Vagina (tissue), 2 donors: ENCODE measurements around the gene CYBB. TPM values are rescaled to one million over a fixed set of nuclear protein-coding genes. Genes with fewer than 3 reads are reported as not detected.
"Not testable (repeated sequence)": the region's sequence is repeated elsewhere in the genome, so short reads cannot be mapped to it uniquely, and the experiment has no call there.

Experiments used
- DNase-seq, 2 donors: peaks; one replicate each; pipeline ENCODE4 v3.0.0-alpha.2; 2017; ENCODE audit errors: extremely low spot score in 2 of 2
- H3K27ac ChIP-seq: fragments of 200-600 bp; sonication (generic); one replicate; pipeline ENCODE4 v1.5.1; 2019
- H3K27me3 ChIP-seq: fragments of 200-600 bp; sonication (generic); one replicate; pipeline ENCODE4 v1.5.1; 2019
- H3K36me3 ChIP-seq, 2 donors: fragments of 200-600 bp; sonication (generic); one replicate each; pipeline ENCODE4 v1.5.1; 2017 to 2019
- H3K4me1 ChIP-seq: fragments of 200-600 bp; sonication (generic); one replicate; pipeline ENCODE4 v1.5.1; 2019
- H3K4me3 ChIP-seq, 2 donors: fragments of 200-600 bp; sonication (generic); 1 replicate in 1 of 2; 2 replicates in 1 of 2; pipeline ENCODE4 v1.5.1; 2016 to 2019
- H3K9me3 ChIP-seq: fragments of 200-600 bp; sonication (generic); one replicate; pipeline ENCODE4 v1.5.1; 2019
- POLR2A ChIP-seq, 2 donors: fragments of 450-650 bp; IDR thresholded peaks; one replicate each; pipeline ENCODE4 v1.6.1; 2017; ENCODE audit warnings: antibody characterized with exemption in 2 of 2, mild to moderate bottlenecking in 2 of 2, moderate library complexity in 2 of 2
- POLR2AphosphoS5 ChIP-seq, 2 donors: sonication (generic); formaldehyde crosslinking; IDR thresholded peaks; one replicate each; pipeline ENCODE4 v1.9.0; 2017; ENCODE audit warnings: antibody characterized with exemption in 2 of 2, mild to moderate bottlenecking in 2 of 2, low read depth in 1 of 2; ENCODE audit not compliant: insufficient read depth in 1 of 2
- intact Hi-C: fragments of 100-400 bp; cut with DNase I; formaldehyde crosslinking; loops from one replicate; pipeline ENCODE4 v1.15.1; 2023
- total RNA-seq: library from RNA; depleted of rRNA; stranded (reverse); fragments of >200 nt; gene quantifications from one replicate; pipeline ENCODE4 v1.2.3, GENCODE V29; 2016
- TF ChIP-seq, protein P1 (sequence below), 3 experiments: fragments of 450-650 bp in 2 of 3; fragments of 200-600 bp in 1 of 3; sonication (generic) in 1 of 3; IDR thresholded peaks; one replicate each; pipeline ENCODE4 v1.5.1; 2017 to 2019; ENCODE audit warnings: antibody characterized with exemption in 3 of 3, mild to moderate bottlenecking in 2 of 3, moderate library complexity in 2 of 3

The CYBB gene
- total RNA-seq, 1 donor from 2014 or later = 6.9 TPM

- no peaks in the 10 kb centered on the region for H3K27me3 ChIP-seq
- H3K36me3 ChIP-seq = no peaks in the 10 kb centered on the region
- no peak overlapping the region for H3K4me3 ChIP-seq
- no peaks in the 10 kb centered on the region for H3K4me1 ChIP-seq
- intact Hi-C loops = no loop called here
- no peak for TF ChIP-seq POLR2A (IDR thresholded peaks at IDR 0.05)
- TF ChIP-seq POLR2AphosphoS5 (IDR thresholded peaks at IDR 0.05; ENCODE audit: insufficient read depth in 1 of 2, low read depth in 1 of 2) = no peak
- TF ChIP-seq, protein P1, sequence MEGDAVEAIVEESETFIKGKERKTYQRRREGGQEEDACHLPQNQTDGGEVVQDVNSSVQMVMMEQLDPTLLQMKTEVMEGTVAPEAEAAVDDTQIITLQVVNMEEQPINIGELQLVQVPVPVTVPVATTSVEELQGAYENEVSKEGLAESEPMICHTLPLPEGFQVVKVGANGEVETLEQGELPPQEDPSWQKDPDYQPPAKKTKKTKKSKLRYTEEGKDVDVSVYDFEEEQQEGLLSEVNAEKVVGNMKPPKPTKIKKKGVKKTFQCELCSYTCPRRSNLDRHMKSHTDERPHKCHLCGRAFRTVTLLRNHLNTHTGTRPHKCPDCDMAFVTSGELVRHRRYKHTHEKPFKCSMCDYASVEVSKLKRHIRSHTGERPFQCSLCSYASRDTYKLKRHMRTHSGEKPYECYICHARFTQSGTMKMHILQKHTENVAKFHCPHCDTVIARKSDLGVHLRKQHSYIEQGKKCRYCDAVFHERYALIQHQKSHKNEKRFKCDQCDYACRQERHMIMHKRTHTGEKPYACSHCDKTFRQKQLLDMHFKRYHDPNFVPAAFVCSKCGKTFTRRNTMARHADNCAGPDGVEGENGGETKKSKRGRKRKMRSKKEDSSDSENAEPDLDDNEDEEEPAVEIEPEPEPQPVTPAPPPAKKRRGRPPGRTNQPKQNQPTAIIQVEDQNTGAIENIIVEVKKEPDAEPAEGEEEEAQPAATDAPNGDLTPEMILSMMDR (IDR thresholded peaks at IDR 0.05) = no peak
- no peak overlapping the region for H3K27ac ChIP-seq
- H3K9me3 ChIP-seq = no peaks in the 10 kb centered on the region
- DNase-seq = no peak
Observed at GRCh38 chrX:37767430-37767829, 12.4 kb upstream of the CYBB start.

DNA sequence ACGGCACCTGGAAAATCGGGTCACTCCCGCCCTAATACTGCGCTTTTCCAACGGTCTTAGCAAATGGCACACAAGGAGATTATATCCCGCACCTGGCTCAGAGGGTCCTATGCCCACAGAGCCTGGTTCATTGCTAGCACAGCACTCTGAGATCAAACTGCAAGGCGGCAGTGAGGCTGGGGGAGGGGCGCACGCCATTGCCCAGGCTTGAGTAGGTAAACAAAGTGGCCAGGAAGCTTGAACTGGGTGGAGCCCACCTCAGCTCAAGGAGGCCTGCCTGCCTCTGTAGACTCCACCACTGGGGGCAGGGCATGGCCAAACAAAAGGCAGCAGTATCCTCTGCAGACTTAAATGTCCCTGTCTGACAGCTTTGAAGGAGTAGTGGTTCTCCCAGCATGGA, 11.0 kb upstream of the CYBB start:
- H3K4me3 ChIP-seq, H3K4me1 ChIP-seq, DNase-seq, H3K36me3 ChIP-seq, H3K9me3 ChIP-seq, intact Hi-C loops, H3K27ac ChIP-seq, H3K27me3 ChIP-seq: not testable (repeated sequence)

DNA sequence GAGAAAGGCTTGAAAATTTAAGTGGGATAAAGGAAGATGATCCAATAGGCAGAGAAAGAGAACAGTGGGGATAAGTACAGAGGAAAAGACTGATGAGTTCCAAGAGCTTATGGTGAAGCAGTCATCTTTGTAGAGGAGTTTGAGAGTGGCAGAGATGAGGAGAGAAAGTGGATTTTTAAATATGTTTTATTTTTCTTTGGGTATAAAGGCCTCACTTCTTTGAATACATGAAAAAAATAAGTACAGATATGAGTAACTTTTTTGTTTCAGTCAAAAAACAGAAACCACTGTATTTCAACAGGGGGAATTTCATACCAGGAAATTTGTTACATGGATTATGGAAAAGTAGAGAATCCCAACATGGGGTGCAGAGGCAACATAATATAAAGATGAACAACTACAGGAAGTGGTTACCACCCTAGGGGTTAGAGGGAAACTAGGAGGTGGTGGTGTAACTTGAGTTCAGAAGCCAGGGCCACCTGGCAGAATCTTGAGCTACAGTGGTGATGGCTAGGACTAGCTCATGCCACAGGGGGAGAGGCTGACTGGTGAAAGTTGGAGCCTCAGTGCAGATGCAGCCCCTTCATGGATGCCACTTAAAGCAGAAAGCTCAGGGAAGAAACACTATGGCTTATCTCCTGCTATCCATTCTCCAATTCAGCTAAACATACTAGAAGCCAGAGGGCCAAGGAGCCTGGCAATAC, 3.4 kb upstream of the CYBB start:
- no peak for DNase-seq
- Histone ChIP-seq H3K27me3 (no peaks in the 10 kb centered on the region), H3K27ac (no peak overlapping the region), H3K4me3 (no peak overlapping the region), H3K36me3 (no peaks in the 10 kb centered on the region), H3K4me1 (no peaks in the 10 kb centered on the region), H3K9me3 (no peaks in the 10 kb centered on the region)
- TF ChIP-seq, protein P1 (IDR thresholded peaks at IDR 0.05) = no peak
- TF ChIP-seq POLR2AphosphoS5 (IDR thresholded peaks at IDR 0.05; ENCODE audit: insufficient read depth in 1 of 2, low read depth in 1 of 2) (no peak), POLR2A (IDR thresholded peaks at IDR 0.05) (no peak)
- intact Hi-C loops = no loop called here

GRCh38 chrX:37776987-37777325, 2.9 kb upstream of the CYBB start:
- no peaks in the 10 kb centered on the region for H3K9me3 ChIP-seq
- H3K36me3 ChIP-seq = no peaks in the 10 kb centered on the region
- no peak overlapping the region for H3K27ac ChIP-seq
- DNase-seq = no peak
- no peak overlapping the region for H3K4me3 ChIP-seq
- no peaks in the 10 kb centered on the region for H3K4me1 ChIP-seq
- TF ChIP-seq, protein P1 (IDR thresholded peaks at IDR 0.05) = no peak
- TF ChIP-seq POLR2AphosphoS5 (IDR thresholded peaks at IDR 0.05; ENCODE audit: insufficient read depth in 1 of 2, low read depth in 1 of 2) = no peak
- TF ChIP-seq POLR2A (IDR thresholded peaks at IDR 0.05) = no peak
- H3K27me3 ChIP-seq = no peaks in the 10 kb centered on the region
- intact Hi-C loops = no loop called here

- Histone ChIP-seq H3K36me3 (no peaks in the 10 kb centered on the region), H3K27ac (no peak overlapping the region), H3K4me3 (no peak overlapping the region), H3K4me1 (peaks cover 4% of the 10 kb centered on the region), H3K9me3 (no peaks in the 10 kb centered on the region), H3K27me3 (no peaks in the 10 kb centered on the region)
- DNase-seq = no peak
- intact Hi-C loops = no loop called here
- TF ChIP-seq POLR2A (IDR thresholded peaks at IDR 0.05) = no peak
- TF ChIP-seq, protein P1 (IDR thresholded peaks at IDR 0.05) = no peak
Observed at GRCh38 chrX:37781081-37781480, 1.2 kb downstream of the CYBB start.
